GM19468 (cell line): ENCODE results near the gene FGGY.
"Not testable (repeated sequence)": the region's sequence is repeated elsewhere in the genome, so short reads cannot be mapped to it uniquely, and the experiment has no call there.

Source experiments
- ATAC-seq: cut with Tn5 transposase; IDR thresholded peaks from one replicate; pipeline ENCODE4 v1.9.1; 2021; ENCODE audit warnings: mild to moderate bottlenecking, moderate library complexity, moderate number of reproducible peaks; ENCODE audit not compliant: unreplicated experiment; ENCODE audit errors: extremely low read depth

FGGY gene

DNA sequence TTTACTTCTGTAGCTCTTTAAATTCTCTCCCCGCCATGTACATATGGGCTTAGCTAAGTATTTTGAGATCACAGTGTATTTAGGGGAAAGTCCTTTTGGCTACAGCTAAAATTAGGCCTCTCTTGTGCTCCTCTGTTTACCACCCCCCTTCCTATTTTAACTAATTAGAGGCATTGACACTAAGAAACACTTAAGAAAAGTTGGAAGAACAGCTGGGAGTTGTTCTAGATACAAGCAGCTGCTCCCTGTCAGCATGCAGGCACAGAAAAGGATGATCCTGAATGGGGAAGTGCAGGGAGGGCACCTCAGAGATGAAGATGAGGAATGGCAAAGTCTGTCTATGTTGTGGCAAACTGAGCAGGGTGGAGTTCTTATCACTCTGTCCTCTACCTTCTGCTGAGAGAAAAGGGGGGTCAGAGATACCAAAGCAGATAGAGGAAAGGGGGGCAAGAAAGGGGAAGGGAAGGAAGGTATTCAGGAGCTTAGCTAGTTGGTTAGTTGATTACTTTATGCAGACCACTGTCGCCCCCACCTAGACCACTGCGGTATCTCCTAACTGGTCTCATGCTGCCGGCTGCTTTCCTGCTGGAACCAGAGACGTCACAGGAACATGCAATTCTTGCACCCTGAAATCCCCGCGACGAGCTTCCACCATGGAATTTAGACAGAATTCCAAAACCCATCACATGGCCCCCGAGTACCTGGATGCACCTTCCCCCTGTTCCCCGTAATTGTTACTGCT, 435.5 kb downstream of the FGGY start:
- ATAC-seq, result no peak

DNA sequence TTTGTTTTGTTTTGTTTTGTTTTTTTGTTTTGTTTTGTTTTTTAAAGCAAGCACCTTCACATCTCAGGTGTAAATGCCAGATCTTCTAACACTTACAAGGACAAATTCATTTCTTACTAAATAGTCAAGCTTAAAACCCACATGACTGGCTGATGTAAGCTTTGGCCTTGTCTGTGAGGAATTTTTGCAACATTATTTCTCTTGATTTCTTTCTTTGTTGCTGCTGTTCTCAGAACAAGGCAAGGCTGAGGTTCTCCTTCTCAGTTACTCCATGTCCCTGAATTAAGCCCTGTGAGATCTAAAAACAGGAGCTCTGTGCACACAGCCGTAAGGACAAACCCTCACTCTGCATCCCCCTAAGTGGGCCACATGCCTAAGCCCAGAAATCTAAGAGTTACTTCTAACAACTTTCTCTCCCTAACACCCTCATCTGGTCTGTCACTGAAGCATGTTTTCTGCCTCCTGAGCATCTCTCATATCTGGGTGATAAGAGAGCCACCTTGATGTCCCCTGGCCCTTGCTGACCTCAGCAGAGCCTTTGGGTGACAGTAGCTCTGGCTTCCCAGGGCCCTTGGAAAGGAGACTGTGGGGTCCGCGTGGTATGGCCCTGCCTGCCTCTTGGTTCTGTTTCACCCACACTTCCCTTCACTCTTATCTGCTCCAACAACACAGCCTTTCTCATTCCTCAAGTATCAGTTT, 436.7 kb downstream of the FGGY start:
- ATAC-seq, result no peak

DNA sequence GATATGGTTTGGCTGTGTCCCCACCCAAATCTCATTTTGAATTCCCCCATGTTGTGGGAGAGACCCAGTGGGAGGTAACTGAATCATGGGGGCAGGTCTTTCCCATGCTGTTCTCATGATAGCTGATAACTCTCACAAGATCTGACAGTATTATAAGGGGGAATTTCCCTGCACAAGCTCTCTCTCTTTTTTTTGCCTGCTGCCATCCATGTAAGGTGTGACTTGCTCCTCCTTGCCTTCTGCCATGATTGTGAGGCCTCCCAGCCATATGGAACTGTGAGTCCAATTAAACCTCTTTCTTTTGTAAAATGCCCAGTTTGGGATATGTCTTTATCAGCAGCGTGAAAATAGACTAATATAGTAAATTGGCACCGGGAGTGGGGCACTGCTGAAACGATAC, 439.0 kb downstream of the FGGY start:
- ATAC-seq, result not testable (repeated sequence)

DNA sequence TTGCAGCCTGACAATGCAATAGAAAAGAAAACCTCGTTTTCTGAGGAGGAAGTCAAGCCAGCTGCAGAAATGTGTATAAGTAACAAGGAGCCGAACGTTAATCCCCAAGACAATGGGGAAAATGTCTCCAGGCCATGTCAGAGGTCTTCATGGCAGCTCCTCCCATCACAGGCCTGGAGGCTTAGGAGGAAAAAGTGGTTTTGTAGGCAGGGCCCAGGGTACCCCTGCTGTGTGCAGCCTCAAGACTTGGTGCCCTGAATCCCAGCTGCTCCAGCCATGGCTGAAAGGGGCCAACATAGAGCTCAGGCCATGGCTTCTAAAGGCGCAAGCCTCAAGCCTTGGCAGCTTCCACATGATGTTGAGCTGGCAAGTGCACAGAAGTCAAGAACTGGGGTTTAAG, 439.9 kb downstream of the FGGY start:
- ATAC-seq, result no peak

DNA sequence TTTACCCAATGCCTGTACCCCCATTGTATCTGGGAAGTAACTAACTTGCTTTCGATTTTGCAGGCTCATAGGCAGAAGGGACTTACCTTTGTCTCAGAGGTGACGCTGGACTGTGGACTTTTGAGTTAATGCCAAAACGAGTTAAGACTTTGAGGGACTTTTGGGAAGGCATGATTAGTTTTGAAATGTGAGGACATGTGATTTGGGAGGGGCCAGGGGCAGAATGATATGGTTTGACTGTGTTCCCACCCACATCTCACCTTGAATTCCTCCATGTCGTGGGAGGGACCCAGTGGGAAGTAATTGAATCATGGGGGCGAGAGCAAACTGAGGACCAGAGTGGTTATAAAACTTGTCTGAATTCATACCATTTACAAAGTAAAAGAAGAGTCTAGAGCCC, 440.7 kb downstream of the FGGY start:
- ATAC-seq, result no peak

DNA sequence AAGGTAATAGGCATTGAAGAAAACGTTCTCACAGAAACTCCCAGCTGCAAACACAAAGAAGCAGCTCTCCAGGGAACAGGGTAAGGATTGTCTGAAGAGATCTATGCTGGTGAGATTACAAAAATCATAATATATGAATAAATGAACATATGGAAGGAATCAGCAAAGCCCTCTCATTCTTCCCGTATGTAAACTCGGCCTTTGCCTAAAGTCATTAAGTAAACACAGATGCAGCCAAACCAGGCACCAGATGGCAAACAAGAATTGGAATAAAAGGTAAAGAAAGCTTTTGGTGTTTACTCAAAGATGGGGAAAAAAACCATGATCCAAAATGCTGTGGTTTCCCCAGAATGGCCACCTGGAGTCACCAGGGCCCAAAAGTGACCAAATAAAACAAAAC, 441.3 kb downstream of the FGGY start:
- ATAC-seq, result no peak

DNA sequence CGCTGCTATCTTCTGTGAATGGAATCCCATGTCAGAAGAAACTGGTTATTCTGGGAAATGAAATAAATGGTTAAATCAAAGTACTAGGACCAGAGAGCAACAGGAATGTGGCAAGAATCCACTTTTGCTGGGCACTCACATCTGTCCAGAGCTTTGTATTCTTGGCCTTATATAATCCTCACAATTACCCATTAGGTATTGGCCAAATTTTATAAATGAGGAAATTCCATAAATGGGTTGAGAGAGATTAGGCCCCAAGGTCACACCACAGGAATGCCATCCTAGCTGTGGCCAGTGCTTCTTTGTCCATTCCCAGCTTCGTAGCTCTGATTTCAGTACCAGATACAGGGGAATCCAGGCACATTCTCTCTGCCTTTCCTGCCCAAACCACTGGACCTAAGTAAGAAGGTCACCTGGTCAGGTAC, 441.7 kb downstream of the FGGY start:
- no peak for ATAC-seq

DNA sequence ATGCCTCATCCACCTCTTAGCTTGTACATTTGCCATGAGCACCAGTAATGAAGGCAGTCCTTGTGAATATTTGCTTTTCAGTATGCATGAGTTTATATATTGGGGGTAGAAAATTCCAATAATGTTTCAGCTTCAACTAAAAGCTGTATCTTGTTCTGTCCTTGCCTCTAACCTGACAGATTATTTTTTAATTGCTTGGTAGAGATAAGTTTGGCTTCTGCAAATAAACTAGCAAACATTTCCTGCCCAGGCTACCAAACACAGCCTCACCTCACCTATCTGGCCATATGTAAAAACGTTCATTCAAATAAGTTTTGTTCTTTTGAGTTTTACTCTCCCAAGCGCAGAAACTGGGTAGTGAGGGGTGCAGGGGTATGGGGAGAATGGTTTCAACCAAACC, 442.2 kb downstream of the FGGY start:
- ATAC-seq, result no peak

DNA sequence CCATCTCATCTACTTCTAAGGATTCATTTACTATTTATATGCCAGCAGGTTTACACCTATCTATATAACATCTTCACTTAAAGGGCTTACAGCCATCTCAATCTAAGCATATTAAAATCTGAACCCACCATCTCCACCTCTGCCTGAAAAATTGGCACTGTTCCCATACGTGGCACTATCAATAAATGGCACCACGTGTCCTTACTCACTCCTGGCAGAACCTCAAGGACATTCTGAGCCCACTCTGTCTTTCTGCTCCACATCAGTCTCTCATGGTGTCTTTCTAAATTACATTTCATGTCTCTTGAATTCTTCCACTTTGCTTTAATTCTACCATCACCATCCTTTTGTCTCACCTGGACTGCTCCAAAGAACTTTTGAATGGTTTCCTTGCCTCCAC, 445.6 kb downstream of the FGGY start:
- ATAC-seq, result no peak

DNA sequence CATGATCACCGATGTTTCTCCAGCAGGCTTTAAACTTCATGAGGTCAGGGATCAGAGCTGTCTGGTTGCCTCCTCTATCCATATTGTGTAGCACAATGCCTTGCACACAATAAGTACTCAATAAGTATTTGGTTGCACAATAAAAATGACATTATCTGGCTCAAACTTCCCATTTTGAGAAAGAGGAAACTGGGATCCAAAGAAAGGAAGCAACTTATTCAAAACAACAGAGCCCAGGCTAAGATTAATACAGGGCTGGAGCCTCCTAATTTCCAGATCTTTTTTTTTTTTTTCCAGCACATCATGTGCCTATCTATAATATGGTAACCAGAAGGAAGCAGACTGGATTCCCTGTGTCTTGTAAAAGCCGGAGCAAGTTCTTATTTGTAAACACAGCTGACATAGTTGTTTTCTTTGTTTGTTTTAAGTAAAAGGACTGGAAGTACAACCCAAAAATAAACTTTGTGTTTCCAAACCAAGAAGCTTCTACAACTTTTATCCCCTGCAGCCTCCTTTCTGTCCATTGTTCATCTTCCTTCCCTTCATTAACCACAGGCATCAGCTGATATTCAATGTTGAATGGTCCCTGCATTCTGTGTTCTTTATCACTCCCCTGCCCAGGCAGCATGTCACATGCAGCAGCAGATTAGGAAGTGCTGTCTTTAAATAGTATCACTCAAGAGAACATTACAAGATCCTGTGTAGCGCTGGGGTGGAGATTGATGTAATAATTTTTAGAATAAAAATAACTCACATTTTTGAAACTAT, 446.6 kb downstream of the FGGY start:
- no peak for ATAC-seq

DNA sequence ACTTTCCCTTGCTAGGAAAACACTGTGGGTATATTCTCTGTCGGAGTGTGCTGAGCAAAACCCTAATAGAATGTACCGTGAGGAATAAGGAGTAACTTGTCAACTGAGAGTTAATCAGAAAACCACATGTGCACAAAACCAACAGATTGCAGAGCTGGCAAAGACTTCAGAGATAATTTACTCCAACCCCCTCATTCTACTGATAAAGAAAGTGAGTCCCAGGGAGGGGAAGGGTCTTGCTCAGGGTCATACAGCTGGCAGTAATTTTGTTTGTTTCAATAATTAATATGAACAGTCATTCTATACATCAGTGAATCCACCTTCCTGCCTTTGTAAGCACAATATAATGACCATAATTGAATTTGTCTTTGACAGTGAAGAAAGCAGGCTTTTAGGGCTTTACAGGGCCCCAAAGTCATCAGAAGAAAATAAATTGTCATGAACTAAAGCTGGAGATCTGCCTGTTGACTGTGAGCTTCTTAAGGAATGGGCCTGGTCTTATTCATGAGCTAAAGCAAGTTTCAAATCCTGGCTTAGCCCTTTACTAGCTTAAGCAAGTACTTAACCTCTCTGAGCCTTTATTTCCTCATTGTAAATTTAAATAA, 450.6 kb downstream of the FGGY start:
- no peak for ATAC-seq

DNA sequence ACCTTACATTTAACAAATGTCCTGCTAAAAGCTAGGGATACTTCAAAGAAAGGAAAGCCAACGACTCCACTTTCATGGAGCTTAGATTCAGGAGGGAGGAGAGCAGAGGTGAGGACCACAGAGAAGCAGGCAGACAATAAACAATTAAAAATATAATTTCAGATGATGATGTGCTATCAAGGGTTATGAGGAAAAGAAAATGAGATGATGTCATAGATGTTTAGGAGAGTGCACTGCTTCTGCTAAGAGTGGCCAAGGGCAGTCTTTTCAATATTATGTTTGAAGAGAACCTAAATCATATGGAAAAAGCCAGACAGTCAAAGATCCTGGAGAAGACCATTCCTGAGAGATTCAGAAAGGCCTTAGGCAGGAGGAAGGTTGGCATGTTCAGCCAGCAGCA, 451.2 kb downstream of the FGGY start:
- ATAC-seq, result no peak

DNA sequence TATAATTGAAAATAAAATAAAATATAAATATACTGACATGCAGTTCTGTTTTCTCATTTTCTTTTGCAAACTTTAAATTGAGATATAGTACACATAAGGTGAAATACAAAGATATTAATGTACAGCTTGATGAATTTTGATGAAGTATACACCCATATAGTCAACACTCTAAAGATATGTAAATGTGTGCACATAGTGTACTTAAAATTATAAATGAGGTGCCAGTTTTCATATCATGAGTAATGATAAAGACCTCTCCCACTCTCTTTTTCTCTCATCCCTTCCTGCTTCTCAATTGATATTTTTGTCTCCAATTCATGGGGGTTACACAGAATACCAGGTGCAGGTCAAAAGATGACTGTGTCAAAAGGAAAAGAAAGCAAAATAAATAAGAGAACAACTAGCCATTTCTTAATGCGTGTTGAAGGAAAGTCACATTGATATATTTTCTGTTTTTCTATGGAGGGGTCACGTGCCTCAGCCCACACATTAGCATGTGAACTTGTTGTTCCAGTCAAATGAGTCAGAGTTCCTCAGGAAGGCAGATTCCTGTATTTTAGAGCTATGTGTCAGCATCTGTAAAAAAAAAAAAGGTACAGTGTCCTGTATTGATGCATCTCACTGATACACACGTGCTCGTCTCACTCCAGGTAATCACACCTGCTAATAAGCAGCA, 453.6 kb downstream of the FGGY start:
- ATAC-seq, result no peak

DNA sequence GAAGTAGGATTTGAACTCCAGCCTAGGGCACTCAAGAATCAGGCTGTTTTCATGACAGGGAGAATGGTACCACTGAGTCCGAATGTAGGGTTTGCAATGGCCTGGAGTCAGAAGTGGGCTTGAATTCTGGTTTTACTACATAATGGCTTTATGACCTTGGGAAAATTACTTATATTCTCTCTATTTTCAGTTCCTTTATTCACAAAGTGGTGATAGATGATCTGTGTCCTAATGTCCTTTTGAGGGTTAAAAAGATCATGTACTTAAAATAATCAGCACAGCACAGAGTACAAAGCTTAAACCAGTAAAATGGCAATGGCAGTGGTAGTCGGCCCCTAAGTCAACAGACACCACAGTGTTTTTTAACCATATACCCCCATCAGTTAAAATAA, 454.1 kb downstream of the FGGY start:
- no peak for ATAC-seq

DNA sequence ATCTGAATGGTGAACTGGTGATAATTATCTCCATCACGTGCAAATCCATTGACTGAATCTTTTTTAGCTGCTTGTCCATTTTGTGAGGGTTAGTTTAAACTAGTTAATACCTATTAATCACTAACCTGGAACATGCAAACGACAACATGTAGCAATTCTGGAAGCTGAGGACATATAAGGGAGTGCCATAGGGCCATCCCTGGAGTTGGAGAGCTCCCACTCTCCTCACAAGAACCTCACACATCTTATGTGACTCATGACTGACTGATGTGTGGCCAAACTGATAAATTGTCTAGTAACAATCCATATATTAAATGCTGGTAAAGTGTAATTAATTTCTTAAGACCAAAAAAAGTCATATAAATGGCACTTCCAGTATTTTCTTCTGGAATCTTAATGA, 454.9 kb downstream of the FGGY start:
- no peak for ATAC-seq

DNA sequence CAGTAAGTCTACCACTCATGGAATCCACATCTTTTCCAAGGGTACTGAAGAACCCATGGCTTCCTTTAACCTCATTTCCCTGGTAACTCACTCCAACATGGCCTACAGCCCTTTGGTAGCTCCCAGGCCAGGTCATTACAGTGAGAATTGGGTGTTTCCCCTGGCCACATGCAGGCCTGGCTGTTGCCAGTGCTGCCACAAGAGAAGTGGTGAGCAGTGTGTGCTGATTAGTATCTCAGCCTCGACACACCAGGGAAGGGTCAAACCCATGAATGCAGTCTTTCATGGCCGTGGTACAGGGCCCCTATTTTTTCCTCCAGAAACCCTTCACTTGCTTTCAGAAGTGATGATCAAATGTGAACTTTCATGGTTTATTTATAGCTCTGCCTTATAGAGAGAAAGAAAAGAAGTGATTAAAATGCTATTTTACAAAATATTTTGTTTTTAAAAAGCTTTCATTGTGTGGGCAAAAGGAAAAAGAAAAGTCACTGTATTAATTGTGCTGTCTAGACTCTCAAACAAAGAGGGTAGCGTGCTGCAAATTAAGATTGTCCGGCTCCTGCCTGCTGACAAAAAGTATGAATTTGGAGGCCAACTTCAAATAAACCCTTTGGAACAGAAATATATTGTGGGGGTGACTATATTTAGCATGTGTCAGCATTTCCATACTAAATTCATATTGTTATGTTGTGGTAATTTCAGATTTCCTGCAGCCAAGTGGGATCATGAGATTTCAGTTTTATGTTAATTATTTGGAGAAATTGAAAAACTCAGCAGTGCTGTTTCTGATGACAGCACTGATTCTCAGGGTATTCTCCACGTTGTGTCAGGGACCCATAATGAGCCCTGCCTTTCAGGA, 455.9 kb downstream of the FGGY start:
- ATAC-seq, result peak; percentile 60

DNA sequence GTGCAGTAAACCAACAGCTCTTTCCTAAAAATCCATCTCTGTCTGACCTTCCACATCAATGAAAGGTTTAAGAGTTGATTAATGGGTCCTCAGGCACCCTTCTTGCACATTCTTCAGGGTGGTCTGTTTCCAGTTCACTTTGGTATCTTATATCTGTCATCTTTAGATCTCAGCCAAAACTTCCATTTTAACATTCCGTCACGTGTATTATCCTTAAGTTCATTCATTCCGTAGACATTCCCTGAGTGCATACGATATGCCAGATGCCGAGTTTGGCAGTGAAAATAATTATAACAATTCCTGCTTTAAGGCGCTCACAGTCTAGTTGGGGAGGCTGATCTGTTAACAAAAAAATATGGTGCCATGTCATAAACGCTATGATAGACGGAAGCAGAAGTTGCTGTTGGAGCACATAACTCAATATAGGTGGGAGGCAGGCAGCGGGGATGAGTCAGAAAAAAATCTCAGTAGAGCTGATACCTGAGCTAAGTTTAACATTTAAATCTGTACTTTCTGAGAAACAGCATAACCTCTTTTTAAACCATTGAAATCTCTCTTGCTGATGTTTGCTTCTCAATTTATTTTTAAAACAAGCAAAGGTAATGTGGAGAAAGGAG, 458.3 kb downstream of the FGGY start:
- no peak for ATAC-seq

DNA sequence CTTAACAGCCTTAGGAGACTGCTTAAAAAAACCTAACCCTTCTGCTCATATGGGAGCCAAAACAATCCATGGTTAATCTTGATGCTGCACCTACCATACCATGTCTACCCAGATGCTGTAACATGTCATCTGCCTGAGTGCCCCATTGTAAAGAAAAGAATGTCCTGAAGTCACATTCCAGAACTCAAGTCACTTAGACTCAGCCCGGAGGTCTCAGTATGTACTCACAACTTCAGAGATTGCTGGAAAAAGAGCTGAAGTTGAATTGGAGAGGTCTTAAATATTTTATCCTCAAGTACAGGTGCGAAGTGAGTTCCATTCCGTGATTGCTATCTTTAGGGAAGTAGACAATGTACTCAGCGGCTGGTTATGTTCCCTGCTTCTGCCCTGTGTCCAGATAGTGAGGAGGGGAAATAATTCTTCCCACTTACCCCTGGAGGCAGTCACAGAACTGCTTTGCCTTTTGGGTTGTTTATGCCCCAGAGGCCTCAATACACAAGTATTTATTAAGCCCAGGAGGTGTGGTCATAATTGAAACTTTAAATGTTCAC, 460.4 kb downstream of the FGGY start:
- no peak for ATAC-seq
